ENCODE results near the gene RCOR3. TPM values are rescaled to one million over a fixed set of nuclear protein-coding genes. Genes with fewer than 3 reads are reported as not detected.
"Not testable (repeated sequence)": the region's sequence is repeated elsewhere in the genome, so short reads cannot be mapped to it uniquely, and the experiment has no call there.

RCOR3 gene
- total RNA-seq, 4 donors from 2014 or later: 26.1 to 88.5 (median 39.8) TPM

DNA sequence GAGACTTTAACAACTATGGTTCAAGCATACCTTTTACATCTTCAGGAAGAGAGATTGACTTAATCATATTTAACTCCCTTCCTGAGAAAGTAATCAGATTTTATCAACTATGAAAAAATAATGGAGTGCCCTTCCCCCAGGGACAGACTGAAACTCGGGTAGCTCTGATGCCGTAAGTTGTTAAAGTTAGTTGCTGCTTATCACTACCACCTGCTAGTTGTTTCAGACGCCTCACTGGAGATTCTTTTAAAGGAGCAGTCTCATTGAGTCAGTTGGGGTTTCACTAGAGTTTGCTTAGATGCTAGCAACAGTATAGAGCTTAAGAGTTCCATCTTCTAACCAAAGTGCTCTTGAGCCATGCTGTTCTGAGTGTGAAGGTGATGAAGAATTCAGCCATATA lies 50.5 kb downstream of the RCOR3 start:
- Histone ChIP-seq H3K9me3 (no peaks in the 10 kb centered on the region), H3K36me3 (no peaks in the 10 kb centered on the region), H3K4me1 (no peaks in the 10 kb centered on the region), H3K27me3 (no peaks in the 10 kb centered on the region), H3K27ac (no peak overlapping the region), H3K4me3 (no peak overlapping the region)
- intact Hi-C loops (cut with DNase I; ENCODE audit: low total_unique reads): no loop called here
- TF ChIP-seq, protein P1, sequence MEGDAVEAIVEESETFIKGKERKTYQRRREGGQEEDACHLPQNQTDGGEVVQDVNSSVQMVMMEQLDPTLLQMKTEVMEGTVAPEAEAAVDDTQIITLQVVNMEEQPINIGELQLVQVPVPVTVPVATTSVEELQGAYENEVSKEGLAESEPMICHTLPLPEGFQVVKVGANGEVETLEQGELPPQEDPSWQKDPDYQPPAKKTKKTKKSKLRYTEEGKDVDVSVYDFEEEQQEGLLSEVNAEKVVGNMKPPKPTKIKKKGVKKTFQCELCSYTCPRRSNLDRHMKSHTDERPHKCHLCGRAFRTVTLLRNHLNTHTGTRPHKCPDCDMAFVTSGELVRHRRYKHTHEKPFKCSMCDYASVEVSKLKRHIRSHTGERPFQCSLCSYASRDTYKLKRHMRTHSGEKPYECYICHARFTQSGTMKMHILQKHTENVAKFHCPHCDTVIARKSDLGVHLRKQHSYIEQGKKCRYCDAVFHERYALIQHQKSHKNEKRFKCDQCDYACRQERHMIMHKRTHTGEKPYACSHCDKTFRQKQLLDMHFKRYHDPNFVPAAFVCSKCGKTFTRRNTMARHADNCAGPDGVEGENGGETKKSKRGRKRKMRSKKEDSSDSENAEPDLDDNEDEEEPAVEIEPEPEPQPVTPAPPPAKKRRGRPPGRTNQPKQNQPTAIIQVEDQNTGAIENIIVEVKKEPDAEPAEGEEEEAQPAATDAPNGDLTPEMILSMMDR (IDR thresholded peaks at IDR 0.05): no peak
- TF ChIP-seq POLR2A (IDR thresholded peaks at IDR 0.05): no peak
- DNase-seq: no peak

DNA sequence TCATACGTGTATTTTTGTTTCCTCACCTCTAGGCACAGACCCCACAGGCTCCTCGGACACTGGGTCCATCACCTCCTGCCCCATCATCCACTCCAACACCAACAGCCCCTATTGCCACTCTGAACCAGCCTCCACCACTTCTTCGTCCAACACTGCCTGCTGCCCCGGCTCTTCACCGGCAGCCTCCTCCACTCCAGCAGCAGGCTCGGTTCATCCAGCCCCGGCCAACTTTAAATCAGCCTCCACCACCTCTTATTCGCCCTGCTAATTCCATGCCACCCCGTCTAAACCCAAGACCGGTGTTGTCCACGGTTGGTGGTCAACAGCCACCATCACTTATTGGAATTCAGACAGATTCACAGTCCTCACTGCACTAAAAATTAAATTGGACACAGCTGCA lies 54.2 kb downstream of the RCOR3 start:
- Histone ChIP-seq H3K36me3 (no peaks in the 10 kb centered on the region), H3K27ac (no peak overlapping the region), H3K9me3 (no peaks in the 10 kb centered on the region), H3K27me3 (no peaks in the 10 kb centered on the region), H3K4me1 (no peaks in the 10 kb centered on the region), H3K4me3 (no peak overlapping the region)
- intact Hi-C loops (cut with DNase I; ENCODE audit: low total_unique reads): no loop called here
- DNase-seq: no peak
- TF ChIP-seq POLR2A (IDR thresholded peaks at IDR 0.05): no peak
- TF ChIP-seq, protein P1 (IDR thresholded peaks at IDR 0.05): no peak

DNA sequence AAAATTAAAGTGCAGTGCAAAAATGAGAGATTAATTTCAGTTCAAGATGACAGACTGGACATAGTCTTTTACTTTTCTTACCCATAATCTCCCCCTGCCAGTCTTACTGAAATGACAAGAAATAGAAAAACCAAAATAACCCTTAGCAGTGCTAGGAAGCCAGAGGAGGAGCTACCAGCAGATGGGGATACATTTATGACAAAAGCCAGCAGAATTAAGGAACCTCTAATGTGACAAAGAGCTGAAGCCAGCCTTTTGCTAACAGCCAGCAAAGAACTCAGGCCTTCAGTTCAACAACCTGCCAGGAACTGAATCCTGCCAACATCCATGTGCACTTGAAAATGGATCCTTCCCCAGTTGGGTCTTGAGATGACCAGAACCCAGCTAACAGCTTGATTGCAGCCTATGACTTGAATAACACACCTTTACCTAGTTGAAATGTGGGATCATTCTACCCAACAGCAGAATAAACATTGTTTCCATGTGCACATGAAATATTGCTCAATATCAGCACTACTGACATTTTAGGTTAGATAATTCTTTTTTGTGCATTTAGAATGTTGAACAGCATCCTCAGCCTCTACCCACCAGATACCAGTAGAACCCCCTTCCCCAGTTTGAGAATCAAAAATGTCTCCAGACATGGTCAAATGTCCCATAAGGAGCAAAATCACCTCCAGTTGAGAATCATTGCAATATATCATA lies 59.6 kb downstream of the RCOR3 start:
- Histone ChIP-seq H3K4me3 (no peak overlapping the region), H3K4me1 (no peaks in the 10 kb centered on the region), H3K27me3 (no peaks in the 10 kb centered on the region), H3K36me3 (no peaks in the 10 kb centered on the region), H3K27ac (no peak overlapping the region), H3K9me3 (no peaks in the 10 kb centered on the region)
- DNase-seq: no peak
- no peak for TF ChIP-seq POLR2A (IDR thresholded peaks at IDR 0.05)
- TF ChIP-seq, protein P1 (IDR thresholded peaks at IDR 0.05): no peak
- intact Hi-C loops (cut with DNase I; ENCODE audit: low total_unique reads): no loop called here

DNA sequence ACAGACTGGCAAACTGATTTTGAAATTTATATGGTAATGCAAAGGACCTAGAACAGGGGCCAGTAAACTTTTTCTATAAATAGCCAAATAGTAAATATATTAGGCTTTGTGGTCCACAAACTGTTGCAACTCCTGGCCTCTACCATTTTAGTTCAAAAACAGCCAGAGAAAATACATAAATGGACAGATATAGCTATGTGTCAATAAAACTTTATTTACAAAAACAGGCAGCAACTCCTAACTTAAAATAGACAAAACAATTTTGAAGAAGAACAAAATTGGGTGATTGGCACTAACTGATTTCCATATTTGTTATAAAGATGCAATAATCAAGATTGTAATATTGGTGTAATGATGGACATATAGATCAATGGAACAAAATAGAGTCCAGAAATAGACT lies 60.7 kb downstream of the RCOR3 start:
- intact Hi-C loops (cut with DNase I; ENCODE audit: low total_unique reads): no loop called here
- no peak for DNase-seq
- no peaks in the 10 kb centered on the region for H3K36me3 ChIP-seq
- no peaks in the 10 kb centered on the region for H3K27me3 ChIP-seq
- no peaks in the 10 kb centered on the region for H3K4me1 ChIP-seq
- TF ChIP-seq, protein P1 (IDR thresholded peaks at IDR 0.05): no peak
- TF ChIP-seq POLR2A (IDR thresholded peaks at IDR 0.05): no peak
- H3K4me3 ChIP-seq: no peak overlapping the region
- no peak overlapping the region for H3K27ac ChIP-seq
- no peaks in the 10 kb centered on the region for H3K9me3 ChIP-seq

DNA sequence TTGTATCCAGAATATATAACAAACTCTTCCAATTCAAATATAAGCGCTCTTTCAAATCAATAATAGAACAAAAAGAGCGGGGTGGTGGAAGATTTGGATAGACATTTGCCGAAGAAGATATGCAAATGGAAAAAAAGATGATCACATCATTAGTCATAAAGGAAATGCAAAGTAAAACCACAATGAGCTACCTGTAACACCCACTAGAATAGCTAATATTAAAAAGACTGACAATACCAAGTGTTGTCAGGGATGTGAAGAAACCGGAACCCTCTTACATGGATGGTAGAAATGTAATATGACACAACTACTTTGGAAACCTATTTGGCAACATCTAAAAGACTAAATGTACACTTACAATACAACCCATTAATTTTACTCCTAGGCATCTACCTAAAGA lies 61.8 kb downstream of the RCOR3 start:
- intact Hi-C loops (cut with DNase I; ENCODE audit: low total_unique reads): no loop called here

DNA sequence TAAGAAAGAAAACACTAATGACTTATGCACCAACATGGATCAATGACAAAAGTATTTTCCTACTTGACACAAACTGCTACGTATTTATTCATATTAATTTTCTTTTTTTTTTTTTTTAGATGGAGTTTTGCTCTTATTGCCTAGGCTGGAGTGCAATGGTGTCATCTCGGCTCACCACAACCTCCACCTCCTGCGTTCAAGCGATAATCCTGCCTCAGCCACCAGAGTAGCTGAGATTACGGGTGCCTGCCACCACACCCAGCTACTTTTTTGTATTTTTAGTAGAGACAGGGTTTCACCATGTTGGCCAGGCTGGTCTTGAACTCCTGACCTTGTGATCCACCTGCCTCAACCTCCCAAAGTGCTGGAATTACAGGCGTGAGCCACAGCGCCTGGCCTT lies 62.5 kb downstream of the RCOR3 start:
- intact Hi-C loops (cut with DNase I; ENCODE audit: low total_unique reads); H3K4me1 ChIP-seq; H3K27ac ChIP-seq; H3K27me3 ChIP-seq; H3K9me3 ChIP-seq; H3K4me3 ChIP-seq; DNase-seq; H3K36me3 ChIP-seq: not testable (repeated sequence)

More for the DNA sequence above, 61.8 kb downstream of the RCOR3 start:
- Histone ChIP-seq H3K4me3 (no peak overlapping the region), H3K36me3 (no peaks in the 10 kb centered on the region), H3K4me1 (no peaks in the 10 kb centered on the region), H3K27ac (no peak overlapping the region), H3K9me3 (no peaks in the 10 kb centered on the region), H3K27me3 (no peaks in the 10 kb centered on the region)
- DNase-seq: no peak
- TF ChIP-seq, protein P1 (IDR thresholded peaks at IDR 0.05): no peak
- TF ChIP-seq POLR2A (IDR thresholded peaks at IDR 0.05): no peak
